ENCODE results near the gene LTC4S. TPM values are rescaled to one million over a fixed set of nuclear protein-coding genes. Genes with fewer than 3 reads are reported as not detected.

Gene LTC4S
- total and polyA plus RNA-seq, 9 of the 15 experiments (the other 6 are each of a cell fraction or from before 2014, with no cell fraction given) = 0.17 to 0.77 (median 0.75) TPM; not detected in 6

DNA sequence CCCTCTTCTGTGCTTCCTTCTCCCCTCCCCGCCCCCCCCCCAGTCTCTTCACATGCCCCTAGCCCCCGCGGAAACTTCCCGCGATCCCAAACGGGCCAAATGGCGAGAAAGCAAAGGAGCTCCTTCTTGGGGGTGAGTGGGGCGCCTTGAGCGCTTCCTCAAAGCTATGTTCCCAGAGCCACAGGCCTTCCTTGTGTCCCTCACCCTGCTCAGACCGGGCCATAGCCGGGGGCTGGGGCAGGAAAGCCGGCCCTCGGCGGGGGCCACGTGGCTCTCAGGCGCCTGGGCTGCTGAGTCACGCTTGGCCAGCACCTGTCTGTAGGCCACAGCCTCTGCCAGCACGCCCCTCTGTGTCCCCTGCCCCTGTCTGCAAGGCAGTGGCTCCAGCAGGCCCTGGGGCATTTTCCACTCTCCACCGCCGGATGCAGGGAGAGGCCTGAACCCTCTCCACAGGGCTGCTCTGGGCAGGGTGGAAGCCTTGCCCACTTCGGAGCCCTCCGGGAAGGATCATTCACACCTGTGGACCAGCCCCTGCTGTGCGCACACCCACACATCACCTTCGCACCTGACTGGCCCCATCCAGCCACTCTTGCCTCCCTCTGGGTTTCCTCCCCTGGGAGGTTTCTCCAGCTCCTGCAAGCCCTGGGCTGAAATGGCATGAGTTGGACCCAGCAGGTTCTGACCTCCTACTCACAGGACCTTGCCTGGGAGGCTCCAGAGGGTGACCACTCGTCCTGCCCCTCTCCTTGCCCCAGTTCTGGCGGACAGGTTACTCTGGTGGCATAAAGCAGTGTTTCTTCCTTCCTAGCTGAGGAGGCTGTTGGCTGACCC, 25.7 kb downstream of the LTC4S start (continued):
- TF ChIP-seq MAFK (IDR thresholded peaks at IDR 0.05; ENCODE audit: low read length) (peak; percentile 79), HNRNPL (IDR thresholded peaks at IDR 0.05; ENCODE audit: low read depth, low read length) (no peak), ZNF830 (CRISPR knock-in tag; IDR thresholded peaks at IDR 0.05) (no peak), E2F3 (CRISPR knock-in tag; IDR thresholded peaks at IDR 0.05) (peak; percentile 92), ZNF121 (CRISPR knock-in tag; conservative IDR thresholded peaks at IDR 0.05) (no peak), ASH1L (IDR thresholded peaks at IDR 0.05; ENCODE audit: borderline replicate concordance, low read depth, partially characterized antibody) (no peak), ZNF589 (CRISPR knock-in tag; IDR thresholded peaks at IDR 0.05; ENCODE audit: low read depth) (peak; percentile 82), RBM22 (IDR thresholded peaks at IDR 0.05; ENCODE audit: low read depth, low read length, poor library complexity, severe bottlenecking) (no peak), NFE2 (IDR thresholded peaks at IDR 0.05; ENCODE audit: low read depth) (peak; percentile 94), RBM15 (IDR thresholded peaks at IDR 0.05; ENCODE audit: insufficient read depth, low read length) (no peak), ILF3 (IDR thresholded peaks at IDR 0.05; ENCODE audit: borderline replicate concordance) (no peak), POLR3G (IDR thresholded peaks at IDR 0.05; ENCODE audit: extremely low read depth, insufficient read length, insufficient replicate concordance) (no peak)
- TF ChIP-seq, protein P1, sequence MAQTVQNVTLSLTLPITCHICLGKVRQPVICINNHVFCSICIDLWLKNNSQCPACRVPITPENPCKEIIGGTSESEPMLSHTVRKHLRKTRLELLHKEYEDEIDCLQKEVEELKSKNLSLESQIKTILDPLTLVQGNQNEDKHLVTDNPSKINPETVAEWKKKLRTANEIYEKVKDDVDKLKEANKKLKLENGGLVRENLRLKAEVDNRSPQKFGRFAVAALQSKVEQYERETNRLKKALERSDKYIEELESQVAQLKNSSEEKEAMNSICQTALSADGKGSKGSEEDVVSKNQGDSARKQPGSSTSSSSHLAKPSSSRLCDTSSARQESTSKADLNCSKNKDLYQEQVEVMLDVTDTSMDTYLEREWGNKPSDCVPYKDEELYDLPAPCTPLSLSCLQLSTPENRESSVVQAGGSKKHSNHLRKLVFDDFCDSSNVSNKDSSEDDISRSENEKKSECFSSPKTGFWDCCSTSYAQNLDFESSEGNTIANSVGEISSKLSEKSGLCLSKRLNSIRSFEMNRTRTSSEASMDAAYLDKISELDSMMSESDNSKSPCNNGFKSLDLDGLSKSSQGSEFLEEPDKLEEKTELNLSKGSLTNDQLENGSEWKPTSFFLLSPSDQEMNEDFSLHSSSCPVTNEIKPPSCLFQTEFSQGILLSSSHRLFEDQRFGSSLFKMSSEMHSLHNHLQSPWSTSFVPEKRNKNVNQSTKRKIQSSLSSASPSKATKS (CRISPR knock-in tag; IDR thresholded peaks at IDR 0.05) = peak; percentile 72; the same call in 1 of the 2 replicates
- TF ChIP-seq, protein P2, sequence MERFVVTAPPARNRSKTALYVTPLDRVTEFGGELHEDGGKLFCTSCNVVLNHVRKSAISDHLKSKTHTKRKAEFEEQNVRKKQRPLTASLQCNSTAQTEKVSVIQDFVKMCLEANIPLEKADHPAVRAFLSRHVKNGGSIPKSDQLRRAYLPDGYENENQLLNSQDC (CRISPR knock-in tag; IDR thresholded peaks at IDR 0.05) = no peak
- TF ChIP-seq, protein P3, sequence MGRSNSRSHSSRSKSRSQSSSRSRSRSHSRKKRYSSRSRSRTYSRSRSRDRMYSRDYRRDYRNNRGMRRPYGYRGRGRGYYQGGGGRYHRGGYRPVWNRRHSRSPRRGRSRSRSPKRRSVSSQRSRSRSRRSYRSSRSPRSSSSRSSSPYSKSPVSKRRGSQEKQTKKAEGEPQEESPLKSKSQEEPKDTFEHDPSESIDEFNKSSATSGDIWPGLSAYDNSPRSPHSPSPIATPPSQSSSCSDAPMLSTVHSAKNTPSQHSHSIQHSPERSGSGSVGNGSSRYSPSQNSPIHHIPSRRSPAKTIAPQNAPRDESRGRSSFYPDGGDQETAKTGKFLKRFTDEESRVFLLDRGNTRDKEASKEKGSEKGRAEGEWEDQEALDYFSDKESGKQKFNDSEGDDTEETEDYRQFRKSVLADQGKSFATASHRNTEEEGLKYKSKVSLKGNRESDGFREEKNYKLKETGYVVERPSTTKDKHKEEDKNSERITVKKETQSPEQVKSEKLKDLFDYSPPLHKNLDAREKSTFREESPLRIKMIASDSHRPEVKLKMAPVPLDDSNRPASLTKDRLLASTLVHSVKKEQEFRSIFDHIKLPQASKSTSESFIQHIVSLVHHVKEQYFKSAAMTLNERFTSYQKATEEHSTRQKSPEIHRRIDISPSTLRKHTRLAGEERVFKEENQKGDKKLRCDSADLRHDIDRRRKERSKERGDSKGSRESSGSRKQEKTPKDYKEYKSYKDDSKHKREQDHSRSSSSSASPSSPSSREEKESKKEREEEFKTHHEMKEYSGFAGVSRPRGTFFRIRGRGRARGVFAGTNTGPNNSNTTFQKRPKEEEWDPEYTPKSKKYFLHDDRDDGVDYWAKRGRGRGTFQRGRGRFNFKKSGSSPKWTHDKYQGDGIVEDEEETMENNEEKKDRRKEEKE (IDR thresholded peaks at IDR 0.05; ENCODE audit: borderline replicate concordance in 1 of 2, control insufficient read depth in 1 of 2, low read depth in 2 of 2, low read length in 1 of 2) = no peak
- TF ChIP-seq, protein P4, sequence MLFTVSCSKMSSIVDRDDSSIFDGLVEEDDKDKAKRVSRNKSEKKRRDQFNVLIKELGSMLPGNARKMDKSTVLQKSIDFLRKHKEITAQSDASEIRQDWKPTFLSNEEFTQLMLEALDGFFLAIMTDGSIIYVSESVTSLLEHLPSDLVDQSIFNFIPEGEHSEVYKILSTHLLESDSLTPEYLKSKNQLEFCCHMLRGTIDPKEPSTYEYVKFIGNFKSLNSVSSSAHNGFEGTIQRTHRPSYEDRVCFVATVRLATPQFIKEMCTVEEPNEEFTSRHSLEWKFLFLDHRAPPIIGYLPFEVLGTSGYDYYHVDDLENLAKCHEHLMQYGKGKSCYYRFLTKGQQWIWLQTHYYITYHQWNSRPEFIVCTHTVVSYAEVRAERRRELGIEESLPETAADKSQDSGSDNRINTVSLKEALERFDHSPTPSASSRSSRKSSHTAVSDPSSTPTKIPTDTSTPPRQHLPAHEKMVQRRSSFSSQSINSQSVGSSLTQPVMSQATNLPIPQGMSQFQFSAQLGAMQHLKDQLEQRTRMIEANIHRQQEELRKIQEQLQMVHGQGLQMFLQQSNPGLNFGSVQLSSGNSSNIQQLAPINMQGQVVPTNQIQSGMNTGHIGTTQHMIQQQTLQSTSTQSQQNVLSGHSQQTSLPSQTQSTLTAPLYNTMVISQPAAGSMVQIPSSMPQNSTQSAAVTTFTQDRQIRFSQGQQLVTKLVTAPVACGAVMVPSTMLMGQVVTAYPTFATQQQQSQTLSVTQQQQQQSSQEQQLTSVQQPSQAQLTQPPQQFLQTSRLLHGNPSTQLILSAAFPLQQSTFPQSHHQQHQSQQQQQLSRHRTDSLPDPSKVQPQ (CRISPR knock-in tag; IDR thresholded peaks at IDR 0.05; ENCODE audit: borderline replicate concordance) = peak; percentile 84; the same call in 1 of the 2 replicates
- TF ChIP-seq, protein P5, sequence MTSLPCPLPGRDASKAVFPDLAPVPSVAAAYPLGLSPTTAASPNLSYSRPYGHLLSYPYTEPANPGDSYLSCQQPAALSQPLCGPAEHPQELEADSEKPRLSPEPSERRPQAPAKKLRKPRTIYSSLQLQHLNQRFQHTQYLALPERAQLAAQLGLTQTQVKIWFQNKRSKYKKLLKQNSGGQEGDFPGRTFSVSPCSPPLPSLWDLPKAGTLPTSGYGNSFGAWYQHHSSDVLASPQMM (CRISPR knock-in tag; IDR thresholded peaks at IDR 0.05) = no peak

Measured in K562 (cell line).